Stimulated activated CD8-positive, alpha-beta memory T cell treated with anti-CD3 and anti-CD28 coated beads, Interleukin-4, amount 100 ng/mL, for 24 hours (primary cell): ENCODE data around the gene CNTNAP4.

Experiments used
- DNase-seq: peaks from one replicate; pipeline ENCODE4 v3.0.0-alpha.2; 2020; ENCODE audit warnings: low read depth

CNTNAP4 gene

GRCh38 chr16:76583945-76584344 is 306.7 kb downstream of the CNTNAP4 start:
- no peak for DNase-seq

GRCh38 chr16:76598498-76598897 is 321.3 kb downstream of the CNTNAP4 start:
- no peak for DNase-seq

GRCh38 chr16:76607317-76607716 is 330.1 kb downstream of the CNTNAP4 start:
- DNase-seq = no peak
